Effector memory CD4-positive, alpha-beta T cell (primary cell): ENCODE data around the gene SFRP4.

ENCODE experiments used
- DNase-seq, 3 donors: peaks; one replicate each; pipeline ENCODE4 v3.0.0-alpha.2; 2020
- H3K27ac ChIP-seq: 2 replicates; pipeline ENCODE4 v1.7.0; 2013; ENCODE audit warnings: mild to moderate bottlenecking, low read length, moderate library complexity; ENCODE audit not compliant: insufficient read depth, poor library complexity, severe bottlenecking
- H3K27me3 ChIP-seq: replicated peaks from 2 replicates; pipeline ENCODE4 v1.7.0; 2013; ENCODE audit warnings: mild to moderate bottlenecking, low read length; ENCODE audit not compliant: insufficient read depth, control insufficient read depth, poor library complexity, severe bottlenecking
- H3K36me3 ChIP-seq: 2 replicates; pipeline ENCODE4 v1.7.0; 2013; ENCODE audit warnings: mild to moderate bottlenecking, low read length, moderate library complexity; ENCODE audit not compliant: control insufficient read depth, insufficient read depth
- H3K4me1 ChIP-seq: 2 replicates; pipeline ENCODE4 v1.7.0; 2013; ENCODE audit warnings: low read length, mild to moderate bottlenecking; ENCODE audit not compliant: control insufficient read depth, insufficient read depth, poor library complexity, severe bottlenecking
- H3K4me3 ChIP-seq: 2 replicates; pipeline ENCODE4 v1.7.0; 2013; ENCODE audit warnings: low read length, low read depth, mild to moderate bottlenecking; ENCODE audit not compliant: insufficient read depth, poor library complexity, severe bottlenecking
- H3K9me3 ChIP-seq: 2 replicates; pipeline ENCODE4 v1.7.0; 2013; ENCODE audit warnings: mild to moderate bottlenecking, low read length, moderate library complexity; ENCODE audit not compliant: control insufficient read depth

SFRP4 gene

DNA sequence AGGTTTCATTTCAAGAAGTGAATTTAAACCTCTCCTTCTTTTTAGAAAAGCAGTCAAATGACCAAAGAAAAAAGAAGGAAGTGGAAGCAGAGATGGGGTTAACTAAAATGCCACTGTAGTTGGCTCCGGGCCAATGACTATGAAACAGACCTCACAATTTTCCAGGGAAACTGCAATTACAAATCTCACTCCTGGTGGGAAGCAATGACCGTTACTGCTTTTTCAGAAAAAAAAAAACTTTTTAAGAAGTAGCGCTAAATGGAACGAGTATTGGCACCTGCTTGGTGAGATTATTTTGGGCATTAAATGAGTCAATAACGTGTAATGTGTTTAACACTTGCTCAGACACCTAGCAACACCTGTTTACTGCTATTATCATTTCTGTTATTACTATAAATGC, 1.2 kb downstream of the SFRP4 start:
- H3K4me1 ChIP-seq, result peaks cover 4% of the 10 kb centered on the region
- H3K27ac ChIP-seq, result no peak overlapping the region
- H3K36me3 ChIP-seq, result no peaks in the 10 kb centered on the region
- H3K27me3 ChIP-seq, result peaks cover 7% of the 10 kb centered on the region
- no peaks in the 10 kb centered on the region for H3K9me3 ChIP-seq
- no peak overlapping the region for H3K4me3 ChIP-seq
- DNase-seq, result no peak

DNA sequence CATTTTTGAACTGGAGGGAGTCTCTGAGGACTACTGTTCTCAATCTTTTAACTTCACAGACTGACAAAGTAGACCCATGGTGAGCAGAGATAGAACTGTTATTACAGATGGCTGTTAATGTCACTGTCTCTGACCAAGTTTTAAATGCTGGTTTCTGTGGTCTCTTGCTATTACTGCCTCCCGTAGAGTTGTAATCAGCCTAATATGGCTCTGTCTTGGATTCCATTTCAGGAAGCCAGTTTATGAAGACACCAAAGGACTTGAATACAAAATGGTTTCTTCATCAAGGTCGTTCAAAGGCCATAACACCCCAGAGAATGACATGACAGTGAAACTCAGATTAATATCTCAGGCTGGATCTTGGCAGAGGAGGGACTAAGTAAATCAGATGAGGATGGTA, 3.9 kb downstream of the SFRP4 start:
- Histone ChIP-seq H3K36me3 (no peaks in the 10 kb centered on the region), H3K27ac (no peak overlapping the region), H3K4me1 (peaks cover 4% of the 10 kb centered on the region), H3K27me3 (peaks cover 7% of the 10 kb centered on the region), H3K4me3 (no peak overlapping the region), H3K9me3 (no peaks in the 10 kb centered on the region)
- DNase-seq, result no peak

DNA sequence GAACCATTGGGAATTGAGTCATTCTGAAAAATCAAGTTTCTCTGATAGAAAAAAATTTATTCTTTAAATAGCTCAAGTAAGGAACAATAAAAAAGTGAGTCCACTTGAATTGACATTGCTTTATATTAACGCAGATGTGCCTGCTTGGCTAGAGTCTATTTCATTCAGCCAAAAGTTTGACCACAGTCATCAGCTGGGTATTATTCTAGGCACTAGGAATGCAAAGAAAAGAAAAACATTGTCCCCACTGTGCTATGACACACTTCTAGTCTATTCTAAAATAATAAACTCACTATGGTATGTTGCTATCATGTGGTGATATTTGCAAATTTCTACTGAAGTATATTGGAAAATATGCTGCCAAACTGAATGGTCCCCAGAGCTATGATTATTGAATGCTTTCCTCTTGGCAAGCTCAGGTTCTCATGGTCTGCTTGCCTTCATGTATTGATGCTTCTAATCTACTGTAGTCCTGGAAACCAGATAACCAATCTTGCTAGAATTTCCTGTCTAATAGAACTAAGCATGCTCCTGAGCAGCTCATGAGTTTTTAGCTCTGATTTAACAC, 8.3 kb downstream of the SFRP4 start:
- Histone ChIP-seq H3K27ac (no peak overlapping the region), H3K9me3 (no peaks in the 10 kb centered on the region), H3K36me3 (no peaks in the 10 kb centered on the region), H3K27me3 (no peaks in the 10 kb centered on the region), H3K4me1 (no peaks in the 10 kb centered on the region), H3K4me3 (no peak overlapping the region)
- no peak for DNase-seq

DNA sequence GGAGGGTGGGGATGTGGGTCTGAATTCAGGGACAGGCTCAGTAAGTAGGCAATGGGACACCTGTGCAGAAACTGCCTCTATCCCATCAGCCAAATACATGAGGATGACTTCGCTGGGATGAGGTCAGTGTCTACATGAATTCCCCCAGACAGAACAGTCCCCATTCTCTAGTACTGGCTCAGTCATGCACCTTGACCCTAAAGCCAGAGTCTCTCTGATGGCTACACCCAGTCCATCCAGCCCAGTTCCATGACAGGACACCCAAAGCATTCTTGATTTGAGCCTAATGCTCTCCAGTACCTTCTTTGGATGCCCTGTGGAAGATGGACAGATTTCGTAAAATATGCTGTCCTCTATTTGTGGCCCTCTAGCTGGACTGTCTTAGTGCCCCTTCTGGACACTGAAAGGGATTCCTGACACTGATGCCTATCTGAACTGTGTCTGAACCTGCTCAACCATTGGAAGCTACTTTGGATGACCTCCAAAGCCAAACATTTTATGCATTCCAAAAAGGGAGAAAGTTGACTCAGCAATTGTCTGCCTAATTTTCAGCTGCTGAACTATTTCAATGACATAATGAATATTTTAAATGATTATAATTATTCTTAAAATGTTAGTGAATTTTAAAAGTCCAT, 14.6 kb downstream of the SFRP4 start:
- DNase-seq, result no peak
- Histone ChIP-seq H3K4me3 (no peak overlapping the region), H3K36me3 (no peaks in the 10 kb centered on the region), H3K27me3 (no peaks in the 10 kb centered on the region), H3K4me1 (no peaks in the 10 kb centered on the region), H3K9me3 (no peaks in the 10 kb centered on the region), H3K27ac (no peak overlapping the region)

DNA sequence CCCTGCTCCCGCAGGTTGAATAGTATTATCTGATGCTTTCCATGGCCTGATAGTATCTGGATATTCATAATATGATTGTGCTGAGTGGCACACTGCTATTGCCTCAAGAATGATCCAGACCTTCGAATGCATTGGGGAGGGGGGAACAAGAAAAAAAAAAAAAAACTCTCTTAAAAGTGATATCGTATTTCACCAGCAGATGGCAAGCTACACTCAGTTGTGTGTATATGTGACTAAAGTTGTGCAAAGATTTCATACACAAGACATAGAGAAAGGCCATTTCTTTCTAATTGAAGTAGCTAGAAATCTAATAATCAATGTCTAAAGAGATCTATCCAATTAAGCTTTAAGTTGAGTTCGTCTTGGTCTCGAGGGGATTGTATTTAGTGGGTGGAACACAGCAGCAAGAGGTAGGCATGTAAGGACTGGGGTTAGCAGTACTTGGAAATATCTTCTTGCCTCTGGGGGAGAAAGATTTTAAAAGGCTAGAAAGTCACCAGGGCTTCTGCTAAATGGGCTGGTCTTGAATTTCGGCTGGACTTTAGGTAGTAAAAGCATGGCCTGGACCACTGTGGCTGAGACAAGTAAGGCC, 15.3 kb downstream of the SFRP4 start:
- no peaks in the 10 kb centered on the region for H3K9me3 ChIP-seq
- H3K27ac ChIP-seq, result no peak overlapping the region
- no peaks in the 10 kb centered on the region for H3K36me3 ChIP-seq
- no peaks in the 10 kb centered on the region for H3K4me1 ChIP-seq
- no peaks in the 10 kb centered on the region for H3K27me3 ChIP-seq
- H3K4me3 ChIP-seq, result no peak overlapping the region
- DNase-seq, result no peak

DNA sequence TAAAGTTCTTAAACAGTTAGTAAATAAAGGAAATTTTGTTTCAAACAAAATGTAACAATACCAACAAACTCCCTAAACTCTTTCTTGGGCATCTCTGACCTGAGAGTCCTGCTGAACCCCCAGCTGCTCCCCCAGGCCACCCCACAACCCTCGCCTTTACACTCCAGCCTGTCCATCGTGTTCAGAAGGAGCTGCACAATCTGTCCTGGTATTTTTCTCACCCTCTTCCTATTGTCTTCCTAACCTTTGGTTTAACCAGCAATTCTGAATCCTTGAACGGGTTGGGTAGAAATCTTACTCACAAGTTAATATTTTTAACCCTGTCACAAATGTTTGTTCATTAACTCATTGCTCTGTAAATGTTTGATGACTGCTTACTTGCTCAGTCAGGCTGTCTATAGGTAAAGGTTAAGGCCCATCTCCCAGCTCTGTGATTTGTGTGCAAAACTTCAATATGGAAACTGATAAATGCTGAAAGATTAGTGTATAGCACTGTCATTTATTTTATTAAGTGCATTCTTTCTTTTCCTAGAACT, 16.8 kb downstream of the SFRP4 start:
- Histone ChIP-seq H3K27ac (no peak overlapping the region), H3K4me1 (no peaks in the 10 kb centered on the region), H3K4me3 (no peak overlapping the region), H3K36me3 (no peaks in the 10 kb centered on the region), H3K27me3 (no peaks in the 10 kb centered on the region), H3K9me3 (no peaks in the 10 kb centered on the region)
- DNase-seq, result no peak

DNA sequence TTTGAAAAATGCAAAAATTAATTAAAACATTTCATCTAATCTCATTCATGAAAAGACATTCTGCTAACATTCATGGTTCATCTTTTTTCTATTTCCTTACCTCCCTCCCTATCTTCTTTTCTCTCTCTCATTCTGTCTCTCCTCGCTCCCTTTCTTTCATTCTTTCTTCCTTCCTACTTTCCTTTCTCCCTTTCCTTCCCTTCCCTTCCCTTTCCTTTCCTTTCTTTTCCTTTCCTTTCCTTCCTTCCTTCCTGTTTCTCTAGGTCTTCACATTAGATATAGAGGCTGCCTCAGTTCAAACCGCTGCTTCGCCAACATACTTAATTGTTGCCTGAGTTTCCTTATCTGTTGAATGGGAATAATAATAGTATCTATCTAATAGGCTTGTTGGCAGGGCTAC, 21.9 kb downstream of the SFRP4 start:
- no peaks in the 10 kb centered on the region for H3K27me3 ChIP-seq
- no peak overlapping the region for H3K27ac ChIP-seq
- H3K36me3 ChIP-seq, result no peaks in the 10 kb centered on the region
- H3K4me1 ChIP-seq, result no peaks in the 10 kb centered on the region
- H3K9me3 ChIP-seq, result no peaks in the 10 kb centered on the region
- H3K4me3 ChIP-seq, result no peak overlapping the region
- no peak for DNase-seq

DNA sequence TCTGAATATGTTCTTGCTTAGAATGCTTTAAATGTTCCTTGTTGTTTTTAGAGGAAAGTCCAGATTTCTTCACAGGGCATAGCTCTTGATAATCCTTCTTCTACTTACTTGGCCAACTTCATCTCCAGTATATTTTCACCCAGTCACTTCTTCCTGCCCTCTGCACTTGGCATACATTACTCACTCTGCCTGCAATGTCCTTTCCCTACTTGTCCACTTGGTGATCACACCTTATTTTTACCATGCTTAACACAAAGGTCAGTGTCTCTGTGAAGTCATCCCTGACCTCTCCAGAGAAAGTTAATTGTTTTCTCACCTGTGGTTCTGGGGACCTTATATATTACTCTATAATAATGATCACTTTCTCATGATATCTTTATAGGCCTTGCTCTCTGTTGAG, 23.3 kb downstream of the SFRP4 start:
- Histone ChIP-seq H3K4me3 (no peak overlapping the region), H3K9me3 (no peaks in the 10 kb centered on the region), H3K27me3 (no peaks in the 10 kb centered on the region), H3K27ac (no peak overlapping the region), H3K4me1 (no peaks in the 10 kb centered on the region), H3K36me3 (no peaks in the 10 kb centered on the region)
- DNase-seq, result no peak

DNA sequence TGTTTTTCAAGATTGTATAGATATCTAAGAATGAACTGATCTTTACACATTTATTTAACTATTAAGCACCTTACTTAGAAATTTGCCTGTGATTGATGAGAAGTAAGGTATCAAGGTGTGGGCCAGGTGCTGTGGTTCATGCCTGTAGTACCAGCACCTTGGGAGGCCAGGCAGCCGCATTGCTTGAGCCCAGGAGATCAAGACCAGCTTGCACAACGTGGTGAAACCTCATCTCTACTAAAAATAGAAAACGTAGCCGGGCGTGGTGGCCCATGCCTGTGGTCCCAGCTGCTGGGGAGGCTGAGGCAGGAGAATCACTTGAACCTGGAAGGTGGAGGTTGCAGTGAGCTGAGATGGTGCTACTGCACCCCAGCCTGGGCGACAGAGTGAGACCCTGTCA, 34.5 kb downstream of the SFRP4 start:
- no peaks in the 10 kb centered on the region for H3K36me3 ChIP-seq
- H3K27me3 ChIP-seq, result no peaks in the 10 kb centered on the region
- no peak overlapping the region for H3K27ac ChIP-seq
- DNase-seq, result no peak
- H3K9me3 ChIP-seq, result no peaks in the 10 kb centered on the region
- H3K4me1 ChIP-seq, result no peaks in the 10 kb centered on the region
- no peak overlapping the region for H3K4me3 ChIP-seq
